Sigmoid colon (tissue), 7 donors: ENCODE data around the gene CSK. TPM values are rescaled to one million over a fixed set of nuclear protein-coding genes. Genes with fewer than 3 reads are reported as not detected.
"Not testable (repeated sequence)": the region's sequence is repeated elsewhere in the genome, so short reads cannot be mapped to it uniquely, and the experiment has no call there.

Source experiments
- DNase-seq: peaks from one replicate; pipeline ENCODE4 v3.0.0-alpha.2; 2019
- H3K27ac ChIP-seq, 4 donors: fragments of 200-600 bp; sonication (generic); one replicate each; pipeline ENCODE4 v1.5.1; 2016 to 2019; ENCODE audit warnings: mild to moderate bottlenecking in 1 of 4
- H3K27me3 ChIP-seq, 3 donors: fragments of 200-600 bp; sonication (generic); one replicate each; pipeline ENCODE4 v1.5.1; 2019; ENCODE audit warnings: mild to moderate bottlenecking in 1 of 3
- H3K36me3 ChIP-seq, 4 donors: fragments of 200-600 bp; sonication (generic); one replicate each; pipeline ENCODE4 v1.5.1; 2016 to 2019
- H3K4me1 ChIP-seq, 4 donors: fragments of 200-600 bp; sonication (generic); one replicate each; pipeline ENCODE4 v1.5.1; 2017 to 2019
- H3K4me3 ChIP-seq, 4 donors: fragments of 200-600 bp; sonication (generic); one replicate each; pipeline ENCODE4 v1.5.1; 2017 to 2019; ENCODE audit warnings: mild to moderate bottlenecking in 2 of 4, moderate library complexity in 1 of 4
- H3K9me3 ChIP-seq, 4 donors: fragments of 200-600 bp in 3 of 4; sonication (generic) in 3 of 4; one replicate each; pipeline versions ENCODE4 v1.5.1 to v1.6.1; 2013 to 2019
- CTCF ChIP-seq, 4 experiments: fragments of 450-650 bp in 3 of 4; fragments of 200-600 bp in 1 of 4; IDR thresholded peaks; one replicate each; pipeline ENCODE4 v1.5.1; 2016 to 2019; ENCODE audit warnings: antibody characterized with exemption in 4 of 4, mild to moderate bottlenecking in 3 of 4, moderate library complexity in 2 of 4
- EP300 ChIP-seq, 4 donors: sonication (generic); formaldehyde crosslinking; IDR thresholded peaks; one replicate each; pipeline ENCODE4 v1.6.1; 2017; ENCODE audit warnings: antibody characterized with exemption in 4 of 4
- POLR2A ChIP-seq, 2 donors: fragments of 450-650 bp; IDR thresholded peaks; one replicate each; pipeline ENCODE4 v1.6.1; 2016; ENCODE audit warnings: antibody characterized with exemption in 2 of 2, mild to moderate bottlenecking in 2 of 2, moderate library complexity in 2 of 2
- POLR2AphosphoS5 ChIP-seq, 4 donors: sonication (generic); formaldehyde crosslinking; IDR thresholded peaks; one replicate each; pipeline ENCODE4 v1.6.1; 2017; ENCODE audit warnings: antibody characterized with exemption in 4 of 4
- WGBS, 2 donors: extraction: QIAGEN DNeasy Blood & Tissue Kit; methylation state at CpG; one replicate each; pipeline ENCODE4 v1.1.7; 2013; 5-methylcytosine and 5-hydroxymethylcytosine counted together
- intact Hi-C: fragments of 100-400 bp; cut with DNase I; formaldehyde crosslinking; loops from one replicate; pipeline ENCODE4 v1.15.1; 2023
- polyA plus RNA-seq, 3 donors: library from polyadenylated mRNA; stranded (reverse); fragments of 200-250 nt; gene quantifications; one replicate each; pipeline ENCODE4 v1.2.3, GENCODE V29; 2013
- total RNA-seq, 4 donors: library from RNA; depleted of rRNA; stranded (reverse); fragments of >200 nt; gene quantifications; one replicate each; pipeline ENCODE4 v1.1.0, GENCODE V29; 2016
- donor health status: healthy with polysubstance abuse.
- donor health status: Bipolar disorder and iron deficiency.
- donor health status: healthy.

CSK gene
- total and polyA plus RNA-seq, 7 donors: 9.7 to 125 (median 22.4) TPM

- no peak for DNase-seq
- no peak for TF ChIP-seq CTCF (IDR thresholded peaks at IDR 0.05)
- no peak for TF ChIP-seq EP300 (IDR thresholded peaks at IDR 0.05)
- TF ChIP-seq POLR2A (IDR thresholded peaks at IDR 0.05): no peak
- TF ChIP-seq POLR2AphosphoS5 (IDR thresholded peaks at IDR 0.05): no peak
- no peaks in the 10 kb centered on the region for H3K27me3 ChIP-seq
- no peaks in the 10 kb centered on the region for H3K9me3 ChIP-seq
- H3K27ac ChIP-seq: peak overlapping the region in 3 of 4 donors; percentile 41 to 78 (median 62)
- intact Hi-C loops: loop anchor here (5.0 kb wide), 2 partner anchors 118 to 242 kb away; partner anchors contain the start of gene ARID3B
- peak overlapping the region in 1 of 4 donors; percentile 85 for H3K4me3 ChIP-seq
- no peaks in the 10 kb centered on the region for H3K36me3 ChIP-seq
- H3K4me1 ChIP-seq: peaks cover 0 to 83% (median 74%) of the 10 kb centered on the region in 4 donors
- 47 to 66% methylated on average over 8 of the region's 8 CpGs for WGBS, 2 donors
Measured at GRCh38 chr15:74784426-74785193, 2.7 kb downstream of the CSK start.

GRCh38 chr15:74785194-74786032 is 3.5 kb downstream of the CSK start:
- no peaks in the 10 kb centered on the region for H3K27me3 ChIP-seq
- WGBS, 2 donors: 58 to 73% methylated on average over 13 of the region's 13 CpGs
- TF ChIP-seq EP300 (IDR thresholded peaks at IDR 0.05) (no peak), POLR2A (IDR thresholded peaks at IDR 0.05) (no peak), CTCF (IDR thresholded peaks at IDR 0.05) (no peak), POLR2AphosphoS5 (IDR thresholded peaks at IDR 0.05) (no peak)
- H3K9me3 ChIP-seq: no peaks in the 10 kb centered on the region
- H3K4me1 ChIP-seq: peaks cover 0 to 91% (median 82%) of the 10 kb centered on the region in 4 donors
- no peaks in the 10 kb centered on the region for H3K36me3 ChIP-seq
- intact Hi-C loops: no loop called here
- peak; percentile 46 for DNase-seq
- H3K27ac ChIP-seq: peak overlapping the region in 3 of 4 donors; percentile 10 to 78 (median 62)
- no peak overlapping the region for H3K4me3 ChIP-seq

- intact Hi-C loops, H3K4me3 ChIP-seq, H3K27me3 ChIP-seq, H3K36me3 ChIP-seq, H3K9me3 ChIP-seq: not testable (repeated sequence)
- Histone ChIP-seq H3K4me1 (peaks cover 0 to 92% (median 85%) of the 10 kb centered on the region in 4 donors), H3K27ac (peak overlapping the region in 3 of 4 donors; percentile 34 to 64 (median 62))
- peak; percentile 48 for DNase-seq
- 71 to 78% methylated on average over 12 of the region's 12 CpGs for WGBS, 2 donors
Measured at GRCh38 chr15:74786081-74786480, 4.2 kb downstream of the CSK start.

GRCh38 chr15:74786551-74787165 is 4.8 kb downstream of the CSK start:
- Histone ChIP-seq H3K27ac (peak overlapping the region; percentile 17 to 64 (median 48)), H3K9me3 (no peaks in the 10 kb centered on the region), H3K4me3 (no peak overlapping the region), H3K4me1 (peaks cover 0 to 86% (median 80%) of the 10 kb centered on the region in 4 donors), H3K36me3 (no peaks in the 10 kb centered on the region), H3K27me3 (no peaks in the 10 kb centered on the region)
- DNase-seq: peak; percentile 63
- intact Hi-C loops: no loop called here
- TF ChIP-seq POLR2A (IDR thresholded peaks at IDR 0.05) (no peak), POLR2AphosphoS5 (IDR thresholded peaks at IDR 0.05) (no peak), EP300 (IDR thresholded peaks at IDR 0.05) (no peak), CTCF (IDR thresholded peaks at IDR 0.05) (no peak)
- 35 to 51% methylated on average over 7 of the region's 7 CpGs for WGBS, 2 donors
